Nephron progenitor cell (in vitro differentiated cells): Measurements from ENCODE around the gene RARRES2.
"Not testable (repeated sequence)": the region's sequence is repeated elsewhere in the genome, so short reads cannot be mapped to it uniquely, and the experiment has no call there.

ENCODE experiments used
- DNase-seq: peaks from one replicate; pipeline ENCODE4 v3.0.0; 2021
- H3K27ac Mint-ChIP-seq: 2 replicates; pipeline ENCODE4 v1.8.0; 2021; ENCODE audit warnings: mild to moderate bottlenecking, moderate library complexity, mixed read lengths
- H3K27me3 Mint-ChIP-seq: 2 replicates; pipeline ENCODE4 v1.8.0; 2021; ENCODE audit warnings: mild to moderate bottlenecking, low read depth, mixed read lengths; ENCODE audit not compliant: poor library complexity
- H3K36me3 Mint-ChIP-seq: 2 replicates; pipeline ENCODE4 v1.8.0; 2021; ENCODE audit warnings: low read depth, mixed read lengths
- H3K4me1 Mint-ChIP-seq: 2 replicates; pipeline ENCODE4 v1.8.0; 2021; ENCODE audit warnings: mixed read lengths
- H3K4me3 Mint-ChIP-seq: 2 replicates; pipeline ENCODE4 v1.8.0; 2021; ENCODE audit warnings: mild to moderate bottlenecking, moderate library complexity, mixed read lengths
- H3K9me3 Mint-ChIP-seq: 2 replicates; pipeline ENCODE4 v1.8.0; 2021; ENCODE audit warnings: mild to moderate bottlenecking, moderate library complexity, mixed read lengths
- TF ChIP-seq, protein P1 (sequence below): fragments of 200-600 bp; sonication (generic); IDR thresholded peaks from 2 replicates; pipeline ENCODE4 v1.5.0; 2021; ENCODE audit warnings: antibody characterized with exemption

Gene RARRES2

GRCh38 chr7:150307129-150307528 lies 34.3 kb downstream of the RARRES2 start:
- no peak overlapping the region for H3K4me3 Mint-ChIP-seq
- no peak for DNase-seq
- H3K27me3 Mint-ChIP-seq = peaks cover 10% of the 10 kb centered on the region
- peaks cover 27% of the 10 kb centered on the region for H3K9me3 Mint-ChIP-seq
- H3K27ac Mint-ChIP-seq = no peak overlapping the region
- H3K4me1 Mint-ChIP-seq = peaks cover 10% of the 10 kb centered on the region
- TF ChIP-seq, protein P1, sequence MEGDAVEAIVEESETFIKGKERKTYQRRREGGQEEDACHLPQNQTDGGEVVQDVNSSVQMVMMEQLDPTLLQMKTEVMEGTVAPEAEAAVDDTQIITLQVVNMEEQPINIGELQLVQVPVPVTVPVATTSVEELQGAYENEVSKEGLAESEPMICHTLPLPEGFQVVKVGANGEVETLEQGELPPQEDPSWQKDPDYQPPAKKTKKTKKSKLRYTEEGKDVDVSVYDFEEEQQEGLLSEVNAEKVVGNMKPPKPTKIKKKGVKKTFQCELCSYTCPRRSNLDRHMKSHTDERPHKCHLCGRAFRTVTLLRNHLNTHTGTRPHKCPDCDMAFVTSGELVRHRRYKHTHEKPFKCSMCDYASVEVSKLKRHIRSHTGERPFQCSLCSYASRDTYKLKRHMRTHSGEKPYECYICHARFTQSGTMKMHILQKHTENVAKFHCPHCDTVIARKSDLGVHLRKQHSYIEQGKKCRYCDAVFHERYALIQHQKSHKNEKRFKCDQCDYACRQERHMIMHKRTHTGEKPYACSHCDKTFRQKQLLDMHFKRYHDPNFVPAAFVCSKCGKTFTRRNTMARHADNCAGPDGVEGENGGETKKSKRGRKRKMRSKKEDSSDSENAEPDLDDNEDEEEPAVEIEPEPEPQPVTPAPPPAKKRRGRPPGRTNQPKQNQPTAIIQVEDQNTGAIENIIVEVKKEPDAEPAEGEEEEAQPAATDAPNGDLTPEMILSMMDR = no peak
- H3K36me3 Mint-ChIP-seq = peaks cover 10% of the 10 kb centered on the region

DNA sequence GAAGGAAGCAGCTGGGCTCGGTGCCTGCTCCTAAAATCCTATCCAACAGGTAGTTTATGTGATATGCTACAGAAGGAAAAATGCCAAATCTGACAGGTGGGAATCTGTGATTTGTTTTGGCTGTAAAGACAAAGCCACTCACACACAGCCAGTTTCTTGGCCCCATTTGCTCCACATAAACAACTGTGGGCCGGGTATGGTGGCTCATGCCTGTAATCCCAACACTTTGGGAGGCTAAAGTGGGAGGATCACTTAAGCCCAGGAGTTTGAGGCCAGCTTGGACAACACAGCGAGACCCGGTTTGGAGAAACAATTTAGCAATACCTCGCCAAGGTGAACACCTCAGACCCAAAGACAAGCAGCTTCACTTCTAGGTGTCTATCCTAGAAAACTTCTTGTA lies 35.1 kb downstream of the RARRES2 start:
- H3K4me1 Mint-ChIP-seq = peaks cover 10% of the 10 kb centered on the region
- H3K27me3 Mint-ChIP-seq = peaks cover 11% of the 10 kb centered on the region
- not testable (repeated sequence) for H3K4me3 Mint-ChIP-seq, H3K27ac Mint-ChIP-seq, DNase-seq
- H3K9me3 Mint-ChIP-seq = peaks cover 27% of the 10 kb centered on the region
- H3K36me3 Mint-ChIP-seq = peaks cover 10% of the 10 kb centered on the region

DNA sequence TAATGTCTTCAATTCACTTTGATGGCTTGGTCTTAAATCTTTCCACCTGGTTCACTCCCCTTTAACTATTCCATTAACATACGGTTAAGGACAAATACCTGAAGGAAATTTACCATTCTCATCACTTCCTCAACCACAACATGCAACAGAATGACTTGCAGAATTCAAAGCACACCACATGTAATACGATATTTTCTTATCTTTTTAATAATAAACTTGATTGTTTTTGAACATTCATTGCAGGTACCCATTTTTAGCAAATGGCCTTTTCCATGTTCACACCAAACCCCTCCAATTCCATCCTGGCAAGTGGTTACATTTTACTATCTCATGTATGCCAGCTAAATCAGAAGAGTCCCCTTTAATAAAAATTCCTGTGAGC lies 35.5 kb downstream of the RARRES2 start:
- peaks cover 10% of the 10 kb centered on the region for H3K36me3 Mint-ChIP-seq
- peaks cover 13% of the 10 kb centered on the region for H3K27me3 Mint-ChIP-seq
- H3K4me3 Mint-ChIP-seq, DNase-seq, H3K27ac Mint-ChIP-seq: not testable (repeated sequence)
- H3K4me1 Mint-ChIP-seq = peaks cover 10% of the 10 kb centered on the region
- H3K9me3 Mint-ChIP-seq = peaks cover 27% of the 10 kb centered on the region

DNA sequence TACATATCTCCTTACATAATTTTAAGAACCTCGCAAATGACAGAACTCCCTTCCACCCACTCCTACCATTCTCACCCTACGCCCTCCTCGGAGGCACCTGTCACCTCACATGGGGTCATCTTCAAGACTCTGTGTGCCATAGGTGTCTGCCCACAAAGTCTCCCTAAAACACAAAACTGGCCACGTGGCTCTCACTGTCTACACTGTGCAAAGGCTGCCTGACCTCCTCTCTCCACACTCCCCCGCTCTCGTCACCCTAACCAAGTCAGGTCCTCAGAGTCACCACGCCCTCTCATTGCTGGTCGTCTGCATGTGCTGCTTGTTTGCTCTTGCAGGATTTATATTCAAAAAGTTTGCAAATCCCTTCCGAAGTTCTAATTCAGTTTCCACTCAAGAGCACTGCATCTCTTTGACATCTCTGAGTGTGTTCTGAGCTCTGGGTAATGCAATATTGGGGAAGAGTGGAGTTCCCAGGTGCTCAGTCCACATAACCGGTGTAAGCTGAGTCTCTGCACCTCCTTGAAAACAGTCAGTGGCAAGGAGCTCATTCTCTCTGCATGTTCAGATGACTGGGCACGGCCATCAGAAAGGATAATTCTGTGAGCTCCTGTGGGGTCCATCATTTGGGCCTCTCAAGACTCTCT lies 36.0 kb downstream of the RARRES2 start:
- H3K36me3 Mint-ChIP-seq = peaks cover 10% of the 10 kb centered on the region
- H3K27me3 Mint-ChIP-seq = peaks cover 13% of the 10 kb centered on the region
- H3K4me1 Mint-ChIP-seq = peaks cover 10% of the 10 kb centered on the region
- not testable (repeated sequence) for H3K4me3 Mint-ChIP-seq, H3K27ac Mint-ChIP-seq, DNase-seq
- peaks cover 27% of the 10 kb centered on the region for H3K9me3 Mint-ChIP-seq

DNA sequence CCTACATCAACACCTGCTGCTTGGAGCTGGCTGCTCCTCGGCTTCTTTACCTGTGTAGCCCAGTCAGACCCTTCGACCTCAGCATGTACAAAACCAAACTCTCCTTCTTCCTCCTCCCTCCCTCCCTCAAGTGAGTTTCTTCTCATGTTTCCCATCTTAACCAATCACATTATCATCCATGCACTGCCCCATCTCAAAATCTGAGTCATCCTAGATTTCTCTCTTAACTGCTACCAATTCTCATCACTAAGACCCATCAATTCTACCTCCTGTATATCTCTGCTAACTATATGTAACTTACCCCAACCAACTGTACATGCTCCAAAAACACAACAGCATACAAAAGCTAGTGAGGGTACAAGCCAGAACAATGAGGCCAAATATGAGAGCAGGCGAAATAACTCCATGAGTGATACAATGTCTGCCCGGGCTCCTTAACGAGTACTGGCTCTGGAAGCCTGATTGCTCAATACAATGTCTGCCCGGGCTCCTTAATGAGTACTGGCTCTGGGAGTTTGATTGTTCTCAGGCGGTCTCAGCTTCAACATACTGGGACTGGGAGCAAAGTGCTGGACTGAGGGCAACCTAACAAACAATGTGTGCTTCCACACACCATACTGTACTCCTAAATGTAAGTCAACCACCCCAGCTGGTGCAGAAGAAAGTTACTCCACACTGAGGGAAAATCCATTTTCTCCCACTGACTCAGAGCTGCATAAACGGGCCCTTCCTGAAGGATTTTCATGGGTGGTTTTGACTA lies 36.8 kb downstream of the RARRES2 start:
- not testable (repeated sequence) for DNase-seq, H3K4me3 Mint-ChIP-seq, H3K27ac Mint-ChIP-seq
- H3K4me1 Mint-ChIP-seq = peaks cover 10% of the 10 kb centered on the region
- H3K36me3 Mint-ChIP-seq = peaks cover 10% of the 10 kb centered on the region
- H3K27me3 Mint-ChIP-seq = peaks cover 13% of the 10 kb centered on the region
- H3K9me3 Mint-ChIP-seq = peaks cover 27% of the 10 kb centered on the region

DNA sequence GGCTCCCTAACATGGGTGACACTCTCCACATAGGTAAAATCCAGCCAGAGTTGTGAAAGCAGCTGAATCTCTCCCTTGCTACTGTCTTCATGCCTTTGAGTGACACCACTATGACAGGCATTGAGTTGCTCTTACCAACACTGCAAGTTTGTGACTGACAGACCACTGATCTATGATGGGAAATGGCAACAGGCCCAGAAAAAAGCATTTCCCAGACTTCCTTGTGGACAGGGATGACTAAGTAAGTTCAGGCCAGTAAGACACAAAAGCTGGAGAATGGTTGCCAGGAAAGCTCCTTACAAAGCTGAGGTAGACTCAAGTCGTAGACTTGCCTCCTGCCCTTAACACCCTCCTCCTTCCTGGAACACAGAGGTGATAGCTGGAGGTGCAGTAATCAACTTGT lies 38.5 kb downstream of the RARRES2 start:
- not testable (repeated sequence) for H3K4me3 Mint-ChIP-seq, DNase-seq, H3K27ac Mint-ChIP-seq, H3K4me1 Mint-ChIP-seq, H3K36me3 Mint-ChIP-seq
- peaks cover 15% of the 10 kb centered on the region for H3K9me3 Mint-ChIP-seq
- H3K27me3 Mint-ChIP-seq = peaks cover 13% of the 10 kb centered on the region

DNA sequence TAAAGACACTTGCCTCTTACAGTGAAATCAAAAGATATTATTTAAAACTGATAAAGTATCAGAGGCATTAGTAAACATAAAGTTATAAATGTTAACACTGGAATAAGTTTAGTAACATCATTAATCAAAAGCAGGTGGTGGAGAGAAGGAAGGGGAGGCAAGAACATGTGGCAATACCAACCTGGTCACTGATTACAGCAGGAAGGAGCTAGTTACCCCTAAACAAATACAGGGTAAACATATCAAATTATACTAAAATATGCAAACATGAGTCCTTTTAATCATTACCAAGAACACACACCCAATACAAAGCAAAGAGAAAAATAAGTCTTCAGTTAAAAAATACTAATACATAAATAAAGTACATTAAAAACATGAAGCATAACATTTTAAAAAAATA lies 43.5 kb downstream of the RARRES2 start:
- not testable (repeated sequence) for H3K27me3 Mint-ChIP-seq, DNase-seq, H3K36me3 Mint-ChIP-seq, H3K27ac Mint-ChIP-seq, H3K4me3 Mint-ChIP-seq, H3K9me3 Mint-ChIP-seq, H3K4me1 Mint-ChIP-seq

DNA sequence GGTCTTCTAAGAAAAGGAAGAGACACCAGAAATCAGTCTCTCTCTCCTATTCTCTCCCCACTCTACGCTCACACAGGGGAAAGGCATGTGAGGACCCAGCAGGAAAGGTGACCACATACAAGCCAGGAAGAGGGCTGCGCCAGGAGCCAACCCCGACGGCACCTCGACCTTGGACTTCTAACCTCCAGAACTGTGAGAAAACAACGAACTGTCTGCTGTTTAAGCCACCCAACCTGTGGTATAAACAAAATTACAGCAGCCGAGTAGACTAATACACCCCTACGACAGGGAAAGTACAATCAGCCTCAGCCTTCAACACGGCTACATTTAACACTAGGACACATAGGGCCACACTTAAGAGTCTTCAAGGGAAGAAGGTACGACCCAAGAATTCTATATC lies 44.6 kb downstream of the RARRES2 start:
- H3K9me3 Mint-ChIP-seq, H3K36me3 Mint-ChIP-seq, H3K4me1 Mint-ChIP-seq, H3K27me3 Mint-ChIP-seq, DNase-seq, H3K27ac Mint-ChIP-seq, H3K4me3 Mint-ChIP-seq: not testable (repeated sequence)

- H3K27ac Mint-ChIP-seq, H3K36me3 Mint-ChIP-seq, DNase-seq, H3K9me3 Mint-ChIP-seq, H3K27me3 Mint-ChIP-seq, H3K4me1 Mint-ChIP-seq, H3K4me3 Mint-ChIP-seq: not testable (repeated sequence)
Measured at GRCh38 chr7:150295614-150296013, 45.8 kb downstream of the RARRES2 start.

DNA sequence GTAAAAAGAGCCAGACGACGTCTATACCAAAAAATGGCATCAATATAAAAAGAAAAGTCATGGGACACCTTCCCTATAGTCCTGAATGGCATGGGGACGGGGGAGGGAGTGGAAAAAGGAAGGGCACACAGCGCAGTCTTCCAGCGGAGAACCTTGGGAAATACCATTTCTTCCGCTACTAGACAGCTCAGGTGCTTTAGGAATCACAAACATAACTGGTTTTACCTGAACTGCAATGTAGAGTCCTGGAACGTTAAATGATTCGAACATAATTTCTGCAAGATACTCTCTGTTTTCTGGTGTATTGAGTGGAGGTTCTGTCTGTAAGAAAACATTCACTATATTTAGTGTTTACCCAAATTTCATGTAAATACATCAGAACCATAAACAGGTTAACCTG lies 46.4 kb downstream of the RARRES2 start:
- H3K27me3 Mint-ChIP-seq, H3K36me3 Mint-ChIP-seq, H3K4me3 Mint-ChIP-seq, H3K27ac Mint-ChIP-seq, DNase-seq, H3K9me3 Mint-ChIP-seq: not testable (repeated sequence)
- H3K4me1 Mint-ChIP-seq = peaks cover 12% of the 10 kb centered on the region

DNA sequence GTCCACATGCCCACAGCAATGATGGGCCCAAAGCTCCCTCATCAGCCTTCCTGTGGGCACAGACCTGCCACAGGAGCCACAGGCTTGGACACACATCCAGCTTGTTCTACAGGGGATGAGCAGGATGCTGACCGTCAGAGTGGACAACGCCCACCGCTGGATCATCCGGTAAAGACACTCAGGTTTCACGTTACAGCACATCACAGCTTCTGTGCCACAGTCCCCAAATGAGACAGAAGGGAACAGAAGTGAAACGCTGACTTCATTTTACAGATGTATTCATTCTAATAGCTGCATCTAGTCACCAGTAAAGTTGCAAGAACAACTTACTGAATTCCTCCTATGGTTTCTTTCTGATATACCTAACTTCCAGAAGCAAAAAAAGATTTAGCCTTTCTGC lies 51.1 kb downstream of the RARRES2 start:
- not testable (repeated sequence) for H3K4me3 Mint-ChIP-seq, H3K27me3 Mint-ChIP-seq, H3K36me3 Mint-ChIP-seq, H3K27ac Mint-ChIP-seq, H3K9me3 Mint-ChIP-seq
- peak; percentile 7 for DNase-seq
- H3K4me1 Mint-ChIP-seq = peaks cover 18% of the 10 kb centered on the region

DNA sequence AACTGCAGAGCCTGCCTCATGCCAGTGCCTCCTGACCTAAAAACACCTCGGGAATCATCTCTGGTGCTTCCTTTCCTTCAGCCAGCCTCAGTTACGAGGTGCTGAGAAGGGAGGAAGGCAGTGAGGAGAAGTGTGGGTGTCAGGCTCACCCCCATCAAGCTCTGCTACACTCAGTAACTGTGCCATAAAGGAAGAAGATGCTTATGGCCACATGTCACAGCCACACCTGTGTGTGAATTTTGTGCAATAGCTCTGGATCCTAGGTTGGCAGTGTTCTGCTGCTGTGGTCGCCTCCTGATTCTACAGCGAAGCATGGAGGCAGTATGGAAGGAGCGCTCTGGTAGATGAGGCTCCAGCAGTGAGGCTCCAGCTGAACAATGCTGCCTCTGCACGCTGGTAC lies 52.6 kb downstream of the RARRES2 start:
- not testable (repeated sequence) for H3K27me3 Mint-ChIP-seq, H3K9me3 Mint-ChIP-seq, DNase-seq, H3K27ac Mint-ChIP-seq, H3K36me3 Mint-ChIP-seq, H3K4me3 Mint-ChIP-seq
- H3K4me1 Mint-ChIP-seq = peaks cover 17% of the 10 kb centered on the region
